Liver (tissue), 3 donors: ENCODE data around the gene PDGFC.

ENCODE experiments used
- CTCF ChIP-seq: fragments of 150-350 bp; IDR thresholded peaks from 2 replicates; pipeline ENCODE4 v1.5.1; 2017; ENCODE audit warnings: improper control_type of control experiment, low read depth, low read length; ENCODE audit not compliant: missing input control
- HNF4G ChIP-seq: IDR thresholded peaks from 2 replicates; pipeline ENCODE4 v1.6.1; 2016; ENCODE audit warnings: antibody characterized with exemption
- MAX ChIP-seq: IDR thresholded peaks from 2 replicates; pipeline ENCODE4 v1.6.1; 2016; ENCODE audit warnings: antibody characterized with exemption
- RAD21 ChIP-seq, 2 donors: IDR thresholded peaks; 2 replicates each; pipeline ENCODE4 v1.6.1; 2016; ENCODE audit warnings: antibody characterized with exemption in 2 of 2, mild to moderate bottlenecking in 2 of 2
- TAF1 ChIP-seq: conservative IDR thresholded peaks from 2 replicates; pipeline ENCODE4 v1.6.1; 2016; ENCODE audit warnings: antibody characterized with exemption, mild to moderate bottlenecking
- YY1 ChIP-seq: IDR thresholded peaks from 2 replicates; pipeline ENCODE4 v1.6.1; 2016; ENCODE audit warnings: antibody characterized with exemption, mild to moderate bottlenecking
- ZBTB33 ChIP-seq: IDR thresholded peaks from 2 replicates; pipeline ENCODE4 v1.6.1; 2016; ENCODE audit warnings: antibody characterized with exemption
- donor health status: healthy.
- donor health status: healthy.

GRCh38 chr4:156783966-156784365 lies 187.6 kb downstream of the PDGFC start:
- no peak for TF ChIP-seq HNF4G
- no peak for TF ChIP-seq YY1
- no peak for TF ChIP-seq TAF1
- TF ChIP-seq RAD21 (IDR thresholded peaks at IDR 0.05) = no peak
- no peak for TF ChIP-seq CTCF
- no peak for TF ChIP-seq MAX
- no peak for TF ChIP-seq ZBTB33
